ENCODE results near the gene CDKN2B-AS1.

GRCh38 chr9:22165144-22165543, 170.6 kb downstream of the CDKN2B-AS1 start:
- no peak for TF ChIP-seq CTCF (IDR thresholded peaks at IDR 0.05)
- TF ChIP-seq POLR2A (IDR thresholded peaks at IDR 0.05): no peak
